D721Med (cell line): ENCODE results near the gene TLR8.
"Not testable (repeated sequence)": the region's sequence is repeated elsewhere in the genome, so short reads cannot be mapped to it uniquely, and the experiment has no call there.

Experiments used
- DNase-seq: peaks from one replicate; pipeline ENCODE4 v3.0.0; 2011; ENCODE audit warnings: low spot score; ENCODE audit not compliant: insufficient read length
- FAIRE-seq: peaks from 2 replicates; lab custom pipeline; 2011; peaks lifted over from hg19 to GRCh38; lab: Jason Lieb, UNC
- TF ChIP-seq, protein P1 (sequence below): IDR thresholded peaks from 2 replicates; pipeline ENCODE4 v1.5.1; 2012; ENCODE audit warnings: mild to moderate bottlenecking, control low read depth; ENCODE audit not compliant: insufficient read depth; ENCODE audit errors: missing control alignments

The TLR8 gene

DNA sequence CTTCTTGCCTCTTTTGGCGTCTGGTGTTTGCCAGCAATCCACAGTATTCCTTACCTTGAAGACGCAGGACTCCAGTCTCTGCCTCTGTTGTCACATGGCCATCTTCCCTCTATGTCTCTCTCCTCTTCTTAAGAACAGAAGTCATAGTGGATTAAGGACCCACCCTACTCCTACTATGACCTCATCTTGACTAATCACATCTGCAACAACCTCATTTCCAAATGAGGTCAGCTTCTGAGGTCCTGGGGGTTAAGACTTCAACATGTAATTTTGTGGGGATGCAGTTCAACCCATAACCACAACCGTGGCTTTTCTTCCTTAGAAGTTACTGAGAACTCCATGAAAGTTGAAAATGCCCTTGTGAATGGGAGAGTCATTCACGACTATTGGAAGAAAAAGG, 23.3 kb downstream of the TLR8 start:
- FAIRE-seq (no peak), DNase-seq (no peak)
- TF ChIP-seq, protein P1, sequence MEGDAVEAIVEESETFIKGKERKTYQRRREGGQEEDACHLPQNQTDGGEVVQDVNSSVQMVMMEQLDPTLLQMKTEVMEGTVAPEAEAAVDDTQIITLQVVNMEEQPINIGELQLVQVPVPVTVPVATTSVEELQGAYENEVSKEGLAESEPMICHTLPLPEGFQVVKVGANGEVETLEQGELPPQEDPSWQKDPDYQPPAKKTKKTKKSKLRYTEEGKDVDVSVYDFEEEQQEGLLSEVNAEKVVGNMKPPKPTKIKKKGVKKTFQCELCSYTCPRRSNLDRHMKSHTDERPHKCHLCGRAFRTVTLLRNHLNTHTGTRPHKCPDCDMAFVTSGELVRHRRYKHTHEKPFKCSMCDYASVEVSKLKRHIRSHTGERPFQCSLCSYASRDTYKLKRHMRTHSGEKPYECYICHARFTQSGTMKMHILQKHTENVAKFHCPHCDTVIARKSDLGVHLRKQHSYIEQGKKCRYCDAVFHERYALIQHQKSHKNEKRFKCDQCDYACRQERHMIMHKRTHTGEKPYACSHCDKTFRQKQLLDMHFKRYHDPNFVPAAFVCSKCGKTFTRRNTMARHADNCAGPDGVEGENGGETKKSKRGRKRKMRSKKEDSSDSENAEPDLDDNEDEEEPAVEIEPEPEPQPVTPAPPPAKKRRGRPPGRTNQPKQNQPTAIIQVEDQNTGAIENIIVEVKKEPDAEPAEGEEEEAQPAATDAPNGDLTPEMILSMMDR = no peak

DNA sequence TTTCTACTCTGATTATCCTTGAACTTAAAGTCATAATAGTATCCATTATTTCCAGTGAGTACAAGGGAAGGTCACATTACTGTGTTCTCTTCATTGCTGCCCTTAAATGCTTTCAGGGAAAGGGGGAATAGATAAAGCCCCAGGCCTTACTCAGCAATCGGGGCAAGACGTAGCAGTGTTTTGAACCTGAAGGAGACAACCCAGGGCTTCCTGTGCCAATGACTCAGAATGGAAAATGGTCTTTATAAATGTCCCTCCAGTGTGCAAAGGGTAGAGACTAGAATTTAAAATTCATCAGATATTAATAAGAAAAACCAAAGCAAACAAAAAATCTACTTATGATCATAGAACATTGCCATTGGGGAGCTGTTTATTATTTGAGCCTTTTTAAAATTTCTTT, 23.7 kb downstream of the TLR8 start:
- DNase-seq (no peak), FAIRE-seq (no peak)
- TF ChIP-seq, protein P1 = no peak

DNA sequence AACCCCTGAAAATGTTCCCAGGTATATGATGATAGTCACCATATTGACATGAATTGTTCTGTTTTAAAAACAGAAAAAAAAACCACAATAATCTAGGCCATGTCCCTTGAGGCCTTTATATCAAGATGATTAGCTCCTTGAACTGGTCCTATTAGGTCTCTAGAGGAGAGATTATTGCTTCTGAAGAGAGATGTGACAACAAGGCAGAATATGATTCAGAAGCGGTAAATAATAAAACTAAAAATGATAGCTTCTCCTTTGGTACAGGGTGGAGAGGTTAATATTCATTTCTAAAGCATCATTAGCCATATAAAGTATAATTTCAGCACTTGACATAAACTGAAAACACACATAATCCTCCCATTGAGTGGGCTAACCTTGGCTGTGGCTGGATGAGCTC, 25.8 kb downstream of the TLR8 start:
- TF ChIP-seq, protein P1 = no peak
- no peak for FAIRE-seq
- DNase-seq = no peak

- TF ChIP-seq, protein P1 = no peak
- FAIRE-seq (no peak), DNase-seq (no peak)
Observed at GRCh38 chrX:12934850-12935249, 28.4 kb downstream of the TLR8 start.

GRCh38 chrX:12936947-12937346, 30.5 kb downstream of the TLR8 start:
- TF ChIP-seq, protein P1 = no peak
- DNase-seq = no peak
- FAIRE-seq = no peak

DNA sequence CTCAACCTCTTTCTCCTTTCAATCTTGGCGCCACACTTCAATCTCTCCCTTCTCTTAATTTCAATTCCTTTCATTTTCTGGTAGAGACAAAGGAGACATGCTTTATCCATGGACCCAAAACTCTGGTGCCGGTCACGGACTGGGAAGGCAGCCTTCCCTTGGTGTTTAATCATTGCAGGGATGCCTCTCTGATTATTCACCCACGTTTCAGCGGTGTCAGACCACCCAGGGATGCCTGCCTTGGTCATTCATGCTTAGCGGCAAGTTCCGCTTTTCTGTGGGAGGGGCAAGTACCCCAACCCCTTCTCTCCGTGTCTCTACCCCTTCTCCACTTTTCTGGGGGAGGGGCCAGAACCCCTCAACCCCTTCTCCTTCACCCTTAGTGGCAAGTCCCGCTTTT, 34.1 kb downstream of the TLR8 start:
- not testable (repeated sequence) for DNase-seq, FAIRE-seq

DNA sequence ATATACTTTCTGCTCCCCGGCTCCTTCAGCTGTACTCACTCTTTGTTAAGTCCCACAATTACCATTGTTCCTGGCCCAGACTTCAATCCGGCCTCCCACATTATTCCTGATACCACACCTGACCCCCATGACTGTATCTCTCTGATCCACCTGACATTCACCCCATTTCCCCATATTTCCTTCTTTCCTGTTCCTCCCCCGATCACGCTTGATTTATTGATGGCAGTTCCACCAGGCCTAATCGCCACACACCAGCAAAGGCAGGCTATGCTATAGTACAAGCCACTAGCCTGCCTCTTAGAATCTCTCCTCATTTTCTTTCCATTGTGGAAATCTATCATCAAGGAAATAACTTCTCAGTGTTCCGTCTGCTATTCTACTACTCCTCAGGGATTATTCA, 37.2 kb downstream of the TLR8 start:
- not testable (repeated sequence) for DNase-seq, FAIRE-seq

GRCh38 chrX:12944452-12944851, 38.0 kb downstream of the TLR8 start:
- not testable (repeated sequence) for DNase-seq, FAIRE-seq

GRCh38 chrX:12945494-12945893, 39.1 kb downstream of the TLR8 start:
- DNase-seq (no peak), FAIRE-seq (no peak)
- TF ChIP-seq, protein P1 = no peak
